Activated naive CD4-positive, alpha-beta T cell treated with anti-CD3 and anti-CD28 coated beads, Interleukin-2, amount 50 U/mL, for 72 hours (primary cell): ENCODE results near the gene CLEC3B. TPM values are rescaled to one million over a fixed set of nuclear protein-coding genes. Genes with fewer than 3 reads are reported as not detected.

ENCODE experiments used
- ATAC-seq, 2 donors: fragments of 150-1000 bp; cut with Tn5 transposase; 2 replicates each; pipeline ENCODE4 v1.10.0; 2021; ENCODE audit warnings: mild to moderate bottlenecking in 2 of 2, moderate library complexity in 2 of 2
- DNase-seq, 2 donors: peaks; one replicate each; pipeline ENCODE4 v3.0.0; 2021 to 2022; ENCODE audit warnings: low spot score in 2 of 2
- H3K27ac Mint-ChIP-seq, 2 donors: one replicate each; pipeline ENCODE4 v1.8.0; 2022; ENCODE audit warnings: mild to moderate bottlenecking in 2 of 2, mixed read lengths in 2 of 2
- H3K36me3 Mint-ChIP-seq, 2 donors: one replicate each; pipeline ENCODE4 v1.8.0; 2022; ENCODE audit warnings: mixed read lengths in 2 of 2
- H3K9me3 Mint-ChIP-seq, 2 donors: one replicate each; pipeline ENCODE4 v1.8.0; 2022; ENCODE audit warnings: mixed read lengths in 2 of 2
- total RNA-seq, 2 donors: library from RNA; stranded (reverse); gene quantifications; one replicate each; pipeline ENCODE4 v1.2.3, GENCODE V29; 2022

Gene CLEC3B
- total RNA-seq, 2 donors from 2014 or later = not detected

GRCh38 chr3:44999782-45000181 is 26.3 kb upstream of the CLEC3B start:
- ATAC-seq (no peak), DNase-seq (no peak)
- Mint-ChIP-seq H3K27ac (no peak overlapping the region), H3K36me3 (peaks cover 25 to 57% of the 10 kb centered on the region in 2 donors), H3K9me3 (peaks cover 1 to 3% of the 10 kb centered on the region in 2 donors)

GRCh38 chr3:45000823-45001222 is 25.3 kb upstream of the CLEC3B start:
- ATAC-seq = no peak
- DNase-seq = no peak
- Mint-ChIP-seq H3K27ac (peak overlapping the region in 1 of 2 donors; percentile 59), H3K36me3 (peaks cover 36 to 63% of the 10 kb centered on the region in 2 donors), H3K9me3 (peaks cover 4 to 6% of the 10 kb centered on the region in 2 donors)

GRCh38 chr3:45001738-45002137 is 24.4 kb upstream of the CLEC3B start:
- no peak for ATAC-seq
- H3K9me3 Mint-ChIP-seq = peaks cover 4 to 6% of the 10 kb centered on the region in 2 donors
- no peak for DNase-seq
- H3K36me3 Mint-ChIP-seq = peaks cover 37 to 65% of the 10 kb centered on the region in 2 donors
- H3K27ac Mint-ChIP-seq = no peak overlapping the region

GRCh38 chr3:45002139-45002660 is 23.9 kb upstream of the CLEC3B start:
- no peak for DNase-seq
- Mint-ChIP-seq H3K27ac (peak overlapping the region; percentile 65 to 75), H3K36me3 (peaks cover 41 to 70% of the 10 kb centered on the region in 2 donors), H3K9me3 (peaks cover 4 to 6% of the 10 kb centered on the region in 2 donors)
- ATAC-seq = no peak

GRCh38 chr3:45002720-45003119 is 23.4 kb upstream of the CLEC3B start:
- peak overlapping the region; percentile 65 to 75 for H3K27ac Mint-ChIP-seq
- ATAC-seq (no peak), DNase-seq (no peak)
- H3K9me3 Mint-ChIP-seq = peaks cover 4 to 6% of the 10 kb centered on the region in 2 donors
- H3K36me3 Mint-ChIP-seq = peaks cover 43 to 71% of the 10 kb centered on the region in 2 donors

GRCh38 chr3:45003406-45003805 is 22.7 kb upstream of the CLEC3B start:
- Mint-ChIP-seq H3K27ac (no peak overlapping the region), H3K36me3 (peaks cover 49 to 78% of the 10 kb centered on the region in 2 donors), H3K9me3 (peaks cover 4 to 6% of the 10 kb centered on the region in 2 donors)
- no peak for DNase-seq
- no peak for ATAC-seq

GRCh38 chr3:45003859-45004258 is 22.2 kb upstream of the CLEC3B start:
- DNase-seq = no peak
- peaks cover 4 to 6% of the 10 kb centered on the region in 2 donors for H3K9me3 Mint-ChIP-seq
- no peak overlapping the region for H3K27ac Mint-ChIP-seq
- ATAC-seq = no peak
- peaks cover 46 to 76% of the 10 kb centered on the region in 2 donors for H3K36me3 Mint-ChIP-seq

- peaks cover 4 to 6% of the 10 kb centered on the region in 2 donors for H3K9me3 Mint-ChIP-seq
- peaks cover 40 to 50% of the 10 kb centered on the region in 2 donors for H3K36me3 Mint-ChIP-seq
- DNase-seq (no peak), ATAC-seq (no peak)
- peak overlapping the region in 1 of 2 donors; percentile 26 for H3K27ac Mint-ChIP-seq
These were observed 19.0 kb upstream of the CLEC3B start for GRCh38 chr3:45007091-45007490.

GRCh38 chr3:45008117-45008516 is 18.0 kb upstream of the CLEC3B start:
- Mint-ChIP-seq H3K27ac (peak overlapping the region in 1 of 2 donors; percentile 53), H3K9me3 (peaks cover 4 to 6% of the 10 kb centered on the region in 2 donors), H3K36me3 (peaks cover 40 to 47% of the 10 kb centered on the region in 2 donors)
- no peak for DNase-seq
- ATAC-seq = no peak

- no peak for DNase-seq
- Mint-ChIP-seq H3K9me3 (peaks cover 2% of the 10 kb centered on the region in 2 donors), H3K36me3 (peaks cover 32 to 40% of the 10 kb centered on the region in 2 donors), H3K27ac (peak overlapping the region in 1 of 2 donors; percentile 25)
- ATAC-seq = no peak
These were observed 16.2 kb upstream of the CLEC3B start for GRCh38 chr3:45009868-45010267.

GRCh38 chr3:45010811-45011333 is 15.2 kb upstream of the CLEC3B start:
- DNase-seq = no peak
- no peak overlapping the region for H3K27ac Mint-ChIP-seq
- no peaks in the 10 kb centered on the region for H3K9me3 Mint-ChIP-seq
- peaks cover 22 to 30% of the 10 kb centered on the region in 2 donors for H3K36me3 Mint-ChIP-seq
- ATAC-seq = no peak

- DNase-seq = no peak
- Mint-ChIP-seq H3K9me3 (no peaks in the 10 kb centered on the region), H3K36me3 (peaks cover 25 to 27% of the 10 kb centered on the region in 2 donors), H3K27ac (no peak overlapping the region)
- ATAC-seq = no peak
These were observed 14.2 kb upstream of the CLEC3B start for GRCh38 chr3:45011756-45012508.

GRCh38 chr3:45012577-45012976 is 13.5 kb upstream of the CLEC3B start:
- Mint-ChIP-seq H3K36me3 (peaks cover 21 to 23% of the 10 kb centered on the region in 2 donors), H3K27ac (peak overlapping the region in 1 of 2 donors; percentile 7), H3K9me3 (no peaks in the 10 kb centered on the region)

GRCh38 chr3:45016916-45017315 is 9.2 kb upstream of the CLEC3B start:
- ATAC-seq = no peak

More at GRCh38 chr3:45012577-45012976, 13.5 kb upstream of the CLEC3B start:
- DNase-seq (no peak), ATAC-seq (no peak)

GRCh38 chr3:45017821-45018220 is 8.3 kb upstream of the CLEC3B start:
- no peaks in the 10 kb centered on the region for H3K9me3 Mint-ChIP-seq
- H3K27ac Mint-ChIP-seq = no peak overlapping the region
- ATAC-seq = no peak
- H3K36me3 Mint-ChIP-seq = peaks cover 12 to 16% of the 10 kb centered on the region in 2 donors
- no peak for DNase-seq

More at GRCh38 chr3:45016916-45017315, 9.2 kb upstream of the CLEC3B start:
- Mint-ChIP-seq H3K36me3 (peaks cover 15 to 21% of the 10 kb centered on the region in 2 donors), H3K27ac (peak overlapping the region in 1 of 2 donors; percentile 13), H3K9me3 (no peaks in the 10 kb centered on the region)
- no peak for DNase-seq

- DNase-seq (no peak), ATAC-seq (peak in 1 of 2 donors; percentile 22)
- Mint-ChIP-seq H3K9me3 (no peaks in the 10 kb centered on the region), H3K27ac (peak overlapping the region in 1 of 2 donors; percentile 68), H3K36me3 (peaks cover 6 to 14% of the 10 kb centered on the region in 2 donors)
These were observed 5.6 kb upstream of the CLEC3B start for GRCh38 chr3:45020534-45020933.
